GM18951 (cell line): Measurements from ENCODE around the gene ARHGAP42.

Experiments used
- POLR2A ChIP-seq: IDR thresholded peaks from 4 replicates; pipeline ENCODE4 v1.6.1; 2011; ENCODE audit warnings: mild to moderate bottlenecking; ENCODE audit not compliant: insufficient read length, insufficient read depth; ENCODE audit errors: extremely low read depth
- in situ Hi-C: fragments of 300-500 bp; cut with MboI; formaldehyde crosslinking; loops from one replicate; pipeline ENCODE4 v1.12.0; 2022; ENCODE audit warnings: low sequenced_read_pairs, mixed read lengths, inconsistent platforms; ENCODE audit not compliant: unreplicated experiment

The ARHGAP42 gene

DNA sequence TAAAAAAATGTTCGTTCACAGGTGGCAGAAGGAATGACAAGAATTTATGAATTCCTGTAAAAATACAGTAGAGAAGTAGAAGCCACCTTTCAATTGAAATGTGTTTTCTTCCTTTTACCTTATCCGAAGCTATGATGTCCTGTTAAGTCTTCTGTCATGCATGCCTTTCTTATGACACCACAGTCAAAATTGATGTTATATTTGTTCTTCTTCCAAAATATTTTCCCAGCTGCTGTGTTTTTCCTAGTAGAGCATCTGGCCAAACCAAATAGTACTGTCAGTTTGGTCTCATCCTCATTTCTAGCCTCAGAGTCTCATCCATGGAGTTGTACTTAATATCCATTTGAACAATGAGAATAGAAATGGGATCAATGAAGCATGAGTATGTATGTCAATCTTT is 236.5 kb downstream of the ARHGAP42 start:
- in situ Hi-C loops, result no loop called here
- TF ChIP-seq POLR2A, result no peak

DNA sequence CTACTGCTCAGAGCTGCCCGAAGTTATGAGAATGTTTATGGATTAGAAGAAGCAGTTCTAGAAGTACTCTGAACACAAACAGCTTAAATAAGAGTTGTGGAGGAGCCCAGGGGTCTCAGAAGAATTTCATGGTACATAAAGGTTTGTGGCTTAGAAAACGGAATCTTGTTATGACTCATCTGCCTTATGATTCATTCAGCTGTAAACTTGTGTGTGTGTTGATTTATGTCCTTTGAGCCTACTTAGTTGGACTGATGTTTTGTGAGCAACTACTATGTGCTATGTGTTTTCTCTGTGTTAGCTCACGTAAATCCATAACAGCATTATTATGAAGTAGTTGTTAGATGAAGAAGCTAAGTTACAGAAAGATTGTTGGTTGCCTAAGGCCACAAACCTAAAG is 238.8 kb downstream of the ARHGAP42 start:
- in situ Hi-C loops, result no loop called here
- TF ChIP-seq POLR2A, result no peak

DNA sequence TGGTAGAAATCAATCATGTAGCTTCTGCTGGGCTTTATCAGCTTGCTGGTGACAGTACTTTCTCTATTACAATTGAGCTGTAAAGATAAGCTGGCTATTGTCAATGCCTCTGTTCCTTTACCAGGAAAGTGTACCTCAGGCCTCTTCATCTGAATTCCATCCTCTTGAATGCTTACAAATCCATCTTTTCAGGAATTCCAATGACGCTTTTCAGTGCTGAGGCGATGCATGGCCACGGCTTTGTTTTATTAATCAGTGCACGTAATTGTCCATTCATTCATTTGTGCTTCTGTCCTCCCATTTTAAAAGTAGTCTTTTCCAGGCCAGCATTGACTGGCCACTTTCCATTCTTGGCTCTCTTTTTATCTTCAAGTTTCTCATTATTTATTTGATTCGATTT is 240.5 kb downstream of the ARHGAP42 start:
- TF ChIP-seq POLR2A, result no peak
- in situ Hi-C loops, result no loop called here

DNA sequence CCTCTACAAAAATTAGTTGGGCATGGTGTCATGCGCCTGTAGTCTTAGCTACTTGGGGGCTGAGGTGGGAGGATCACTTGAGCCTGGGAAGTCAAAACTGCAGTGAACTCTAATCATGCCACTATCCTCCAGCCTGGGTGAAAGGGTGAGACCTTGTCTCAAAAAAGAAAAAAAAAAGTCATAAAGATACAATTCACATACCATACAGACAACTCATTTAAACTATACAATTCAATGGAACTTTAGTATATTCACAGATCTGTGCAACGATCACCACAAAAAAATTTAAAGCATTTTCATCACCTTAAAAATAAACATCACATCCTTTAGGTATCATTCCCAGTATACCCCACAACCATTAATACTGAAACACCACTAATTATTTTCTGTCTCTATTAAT is 241.3 kb downstream of the ARHGAP42 start:
- TF ChIP-seq POLR2A, result no peak

DNA sequence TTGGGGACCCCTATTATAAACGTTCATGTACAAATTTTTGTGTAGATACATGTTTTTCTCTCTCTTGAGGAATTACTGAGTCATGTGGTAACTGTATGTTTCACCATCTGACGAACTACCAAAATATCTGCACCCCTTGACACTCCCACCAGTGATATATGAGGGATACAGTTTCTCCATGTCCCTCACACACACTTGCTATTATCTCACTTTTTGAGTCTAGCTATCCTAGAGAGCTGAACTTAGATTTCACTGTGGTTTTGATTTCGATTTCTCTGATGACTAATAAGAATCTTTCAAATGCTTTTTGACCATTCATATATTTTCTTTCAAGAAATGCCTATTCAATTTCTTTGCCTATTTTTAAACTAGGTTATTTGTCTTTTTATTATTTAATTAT is 242.3 kb downstream of the ARHGAP42 start:
- TF ChIP-seq POLR2A, result no peak
- in situ Hi-C loops, result no loop called here

More for the DNA sequence above, 241.3 kb downstream of the ARHGAP42 start:
- in situ Hi-C loops, result no loop called here

DNA sequence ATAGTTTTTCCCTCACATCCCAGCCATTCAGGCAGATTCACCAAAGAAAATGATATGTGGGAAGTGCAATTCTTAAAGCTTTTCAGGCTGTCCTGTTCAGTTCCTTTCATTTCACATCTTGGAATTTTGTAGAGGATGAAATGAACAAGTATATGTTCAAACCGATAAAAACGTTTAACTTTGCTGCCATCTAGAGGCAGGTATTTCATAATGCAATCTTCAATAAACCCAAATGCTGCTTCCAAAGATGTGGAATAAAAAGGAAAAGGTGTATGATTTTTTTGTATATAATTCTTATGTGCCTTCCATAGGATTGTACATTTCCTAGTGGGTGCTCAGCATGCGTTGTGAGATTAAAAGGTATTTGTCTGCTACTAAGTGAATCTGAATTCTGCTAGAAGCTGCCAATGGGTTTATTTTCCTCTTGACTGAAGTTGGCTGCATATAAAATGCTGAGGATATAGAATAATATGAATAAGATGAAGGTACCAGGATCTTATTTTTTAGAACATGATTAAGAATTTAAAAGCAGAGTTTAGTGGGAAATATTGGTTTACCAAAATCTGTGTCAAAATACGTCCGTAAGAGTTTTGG is 243.2 kb downstream of the ARHGAP42 start:
- in situ Hi-C loops, result loop anchor here (10.0 kb wide), 1 partner anchor 355 kb away; no protein-coding TSS in a partner anchor

DNA sequence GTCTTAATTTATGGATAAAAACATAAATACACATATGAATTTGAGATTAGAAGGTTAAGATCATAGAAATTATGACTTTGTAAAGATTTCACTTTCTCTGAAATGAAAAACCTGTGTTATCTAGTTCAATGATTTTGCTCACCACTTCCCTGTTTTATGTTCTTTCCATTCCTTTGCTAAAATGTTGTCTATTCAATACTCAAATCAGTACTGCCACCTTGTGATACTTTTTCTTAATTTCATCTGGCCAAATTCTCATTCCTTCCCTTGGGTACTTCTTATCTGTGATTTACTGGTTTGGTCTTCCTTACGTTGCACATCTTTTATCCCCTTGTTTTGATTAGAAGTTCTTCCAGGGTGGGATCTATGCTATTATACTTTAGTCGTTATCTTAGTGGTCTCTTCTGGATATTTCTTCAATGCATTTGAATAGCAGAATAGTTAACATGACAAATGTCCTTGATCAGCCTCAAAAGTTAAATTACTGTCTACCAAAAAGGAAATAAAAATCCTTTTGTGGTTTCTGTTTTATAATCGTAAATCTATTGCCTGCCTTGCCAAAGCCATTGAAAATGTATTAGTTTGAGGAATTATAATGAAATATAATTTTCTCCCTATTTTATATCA is 245.5 kb downstream of the ARHGAP42 start:
- in situ Hi-C loops, result loop anchor here (10.0 kb wide), 1 partner anchor 358 kb away; no protein-coding TSS in a partner anchor
- no peak for TF ChIP-seq POLR2A

More for the DNA sequence above, 243.2 kb downstream of the ARHGAP42 start:
- no peak for TF ChIP-seq POLR2A

DNA sequence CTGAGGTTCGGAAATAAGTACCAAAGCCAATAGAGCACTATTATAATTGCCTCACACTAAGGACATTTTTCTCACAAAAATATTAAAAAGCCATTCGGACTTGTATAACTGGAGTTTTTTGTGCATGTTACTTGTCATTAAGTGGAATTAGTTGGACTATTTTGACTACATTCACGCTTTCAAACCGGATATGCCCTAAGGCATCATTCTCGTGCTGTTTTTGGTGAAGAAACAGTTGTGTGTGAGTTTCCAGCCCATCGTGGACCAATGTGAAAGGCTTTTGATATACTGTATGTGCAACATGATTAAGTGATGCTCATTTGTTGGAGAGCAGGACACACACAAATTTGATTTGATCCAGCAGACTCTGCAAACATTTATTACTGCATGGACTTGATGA is 249.7 kb downstream of the ARHGAP42 start:
- in situ Hi-C loops, result loop anchor here (10.0 kb wide), 1 partner anchor 362 kb away; no protein-coding TSS in a partner anchor
- TF ChIP-seq POLR2A, result no peak

DNA sequence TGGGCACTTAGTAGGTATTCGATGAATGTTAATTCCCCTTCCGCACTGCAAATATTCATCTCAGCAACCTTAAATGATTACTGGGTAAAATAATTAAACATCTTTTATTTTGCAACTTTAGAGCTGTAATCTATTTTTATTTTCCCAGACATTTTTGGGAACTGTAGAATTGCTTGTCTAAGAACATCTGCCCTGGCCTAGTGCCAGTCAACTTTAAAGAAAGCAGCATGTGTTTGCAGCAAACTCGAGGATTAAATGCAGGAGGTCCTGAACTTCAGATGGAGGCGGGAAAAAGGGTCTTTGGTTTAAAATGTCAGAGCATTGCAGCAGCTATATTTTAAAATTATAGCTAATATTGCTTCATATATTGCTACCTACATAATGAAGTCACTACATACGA is 252.5 kb downstream of the ARHGAP42 start:
- TF ChIP-seq POLR2A, result no peak
- in situ Hi-C loops, result loop anchor here (10.0 kb wide), 1 partner anchor 365 kb away; no protein-coding TSS in a partner anchor

DNA sequence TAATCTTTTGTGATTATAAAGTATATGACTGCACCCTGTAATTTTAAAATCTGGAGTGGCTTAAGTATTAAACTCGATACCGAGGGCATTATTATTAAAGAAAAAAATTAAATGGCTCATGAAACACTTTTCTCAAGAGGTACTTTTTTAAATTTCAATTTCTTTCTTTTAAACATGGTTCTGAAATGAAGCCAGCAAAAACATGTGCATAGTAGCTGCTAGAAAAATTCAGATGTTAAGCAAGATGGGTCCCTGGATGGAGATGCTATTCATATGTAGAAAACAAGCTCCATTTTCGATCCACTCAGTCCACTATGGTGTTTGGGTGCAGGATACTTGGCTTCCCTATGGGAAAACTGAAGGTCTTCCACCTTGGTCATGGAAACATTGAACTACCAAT is 253.0 kb downstream of the ARHGAP42 start:
- TF ChIP-seq POLR2A, result no peak
- in situ Hi-C loops, result no loop called here

DNA sequence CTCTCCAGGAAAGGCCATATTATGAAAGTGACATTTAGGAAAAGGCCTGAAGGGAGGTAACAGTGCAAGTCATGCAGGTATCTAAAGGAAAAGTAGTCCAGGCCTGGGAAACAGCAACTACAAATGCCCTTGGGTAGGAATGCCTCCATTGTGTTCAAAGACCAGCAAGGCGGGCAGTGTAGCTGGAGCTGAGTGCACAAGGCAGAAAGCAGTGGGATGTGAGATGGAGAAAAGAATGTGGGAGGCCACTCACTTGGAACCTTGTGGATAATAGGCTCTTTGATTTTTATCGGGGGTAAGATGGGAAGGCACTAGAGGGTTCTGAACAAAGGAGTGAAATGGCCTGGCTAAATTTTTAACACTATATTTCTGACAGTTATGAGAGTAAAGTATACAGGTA is 253.9 kb downstream of the ARHGAP42 start:
- TF ChIP-seq POLR2A, result no peak
- in situ Hi-C loops, result no loop called here

DNA sequence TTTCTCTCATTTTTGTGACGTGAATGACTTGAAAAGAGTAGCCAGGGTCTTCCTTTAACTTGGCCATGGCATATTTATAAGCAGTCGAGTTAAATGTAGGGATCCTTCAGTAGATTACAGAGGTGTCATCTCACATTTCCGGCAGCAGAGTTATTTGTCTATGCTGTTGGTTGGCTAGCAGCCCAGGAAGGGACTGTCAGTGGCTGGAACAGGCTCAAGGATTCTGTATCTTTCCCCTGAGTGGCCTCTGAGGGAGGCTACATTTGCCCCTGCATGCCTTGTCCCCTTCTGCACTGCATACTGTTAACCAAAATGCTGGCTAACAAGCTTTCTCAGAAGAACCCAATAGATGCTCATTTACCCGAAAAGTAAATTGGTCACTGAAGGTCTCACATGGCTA is 254.9 kb downstream of the ARHGAP42 start:
- no peak for TF ChIP-seq POLR2A
- in situ Hi-C loops, result no loop called here

DNA sequence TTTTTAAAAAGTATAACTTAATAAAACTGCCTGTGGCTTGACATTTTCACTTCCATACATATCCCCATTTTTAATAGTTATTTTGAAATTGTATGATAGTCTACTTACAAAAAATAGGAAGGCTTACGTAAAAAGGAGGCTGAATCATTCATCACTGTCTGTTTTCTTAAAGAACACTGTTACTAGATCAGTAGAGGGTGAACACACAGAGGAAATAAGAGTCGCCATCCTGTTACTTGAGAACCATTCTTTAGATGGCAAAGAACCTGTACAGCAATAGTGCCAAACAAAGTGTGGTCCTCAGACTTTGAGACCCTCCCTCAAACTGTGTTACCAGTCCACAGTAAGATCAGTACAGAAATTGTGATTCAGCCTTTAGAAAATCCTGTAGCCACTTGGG is 261.8 kb downstream of the ARHGAP42 start:
- TF ChIP-seq POLR2A, result no peak

DNA sequence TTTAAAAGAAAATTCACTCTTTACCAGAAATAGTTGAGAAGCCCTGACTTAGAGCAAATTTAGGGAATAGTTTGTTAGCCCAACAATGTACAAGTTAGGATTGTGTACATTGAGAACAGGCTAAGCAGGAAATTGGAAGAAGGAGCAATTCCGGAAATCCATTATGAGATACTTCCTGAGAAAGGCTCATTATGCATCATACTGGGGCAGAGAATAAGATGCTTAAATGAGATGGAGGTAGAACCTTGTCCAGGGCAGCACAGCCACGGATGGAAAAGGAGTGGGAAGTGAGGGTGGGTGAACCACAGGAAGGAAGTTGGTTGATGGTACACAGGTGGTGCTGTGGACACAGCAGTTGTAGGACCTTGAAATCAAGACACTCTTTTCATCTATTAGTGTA is 262.4 kb downstream of the ARHGAP42 start:
- TF ChIP-seq POLR2A, result no peak
- in situ Hi-C loops, result no loop called here

More for the DNA sequence above, 261.8 kb downstream of the ARHGAP42 start:
- in situ Hi-C loops, result no loop called here
